ENCODE data around the gene DHX34. TPM values are rescaled to one million over a fixed set of nuclear protein-coding genes. Genes with fewer than 3 reads are reported as not detected.

The DHX34 gene
- total and polyA plus RNA-seq, 2 experiments from 2014 or later, result 7.7 to 11.0 TPM

GRCh38 chr19:47350630-47351029, 1.5 kb downstream of the DHX34 start:
- H3K4me2 ChIP-seq (ENCODE audit: unreplicated experiment), result no peak overlapping the region

DNA sequence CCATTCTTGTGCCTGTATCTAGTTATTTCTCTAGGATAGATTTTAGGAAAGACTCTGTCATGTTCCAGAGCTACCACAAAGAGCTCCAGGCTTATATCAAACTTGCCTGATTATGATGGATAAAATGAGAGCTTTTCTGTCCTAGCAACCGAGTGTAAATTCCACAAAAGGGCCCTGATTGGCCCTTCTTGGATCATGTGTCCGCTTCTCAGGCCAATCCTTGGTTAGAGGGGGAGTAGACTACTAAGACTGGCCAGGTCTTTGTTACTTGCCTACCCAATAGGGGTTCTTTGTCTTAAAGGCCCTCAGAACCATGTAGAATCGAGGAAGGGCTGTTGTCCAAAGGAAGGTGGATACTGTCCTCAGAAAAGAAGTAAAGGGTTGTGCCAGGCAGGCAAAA, 2.4 kb downstream of the DHX34 start:
- H3K79me2 ChIP-seq (ENCODE audit: insufficient read depth), result peaks cover 52% of the 10 kb centered on the region
- in situ Hi-C loops (cut with MboI), result no loop called here
- no peaks in the 10 kb centered on the region for H3K27me3 ChIP-seq (replicated peaks; ENCODE audit: insufficient read depth)
- H3K27ac ChIP-seq, result no peak overlapping the region
- H3K9ac ChIP-seq, result no peak overlapping the region
- DNase-seq, result peak; percentile 37
- 96 to 100% methylated on average over 3 of the region's 3 CpGs for WGBS, 2 experiments (ENCODE audit: low coverage in 1 of 2, low lambda C conversion rate in 2 of 2, missing lambda C conversion rate in 2 of 2)
- no peaks in the 10 kb centered on the region for H3K9me3 ChIP-seq (ENCODE audit: low read depth)
- peaks cover 26% of the 10 kb centered on the region; the same call in 1 of the 2 replicates for H3K36me3 ChIP-seq (ENCODE audit: low read depth)
- H3K4me2 ChIP-seq (ENCODE audit: unreplicated experiment), result no peak overlapping the region
- H3K4me1 ChIP-seq (ENCODE audit: insufficient read depth), result peaks cover 10% of the 10 kb centered on the region; the same call in 1 of the 2 replicates
- no peaks in the 10 kb centered on the region for H3K9me2 ChIP-seq (ENCODE audit: insufficient read depth)
- no peak overlapping the region for H3K4me3 ChIP-seq
- TF ChIP-seq EZH2 (IDR thresholded peaks at IDR 0.05; ENCODE audit: insufficient read depth, poor library complexity, severe bottlenecking) (no peak), EZH2phosphoT487 (IDR thresholded peaks at IDR 0.05; ENCODE audit: insufficient read depth, low read depth) (no peak)
- no peaks in the 10 kb centered on the region for H4K20me1 ChIP-seq (ENCODE audit: insufficient read depth)
- no peak overlapping the region for H2AFZ ChIP-seq
- no peaks in the 10 kb centered on the region for H3F3A ChIP-seq (ENCODE audit: insufficient read depth)

More at GRCh38 chr19:47350630-47351029, 1.5 kb downstream of the DHX34 start:
- Histone ChIP-seq H3K9me2 (ENCODE audit: insufficient read depth) (no peaks in the 10 kb centered on the region), H3K36me3 (ENCODE audit: low read depth) (peaks cover 18% of the 10 kb centered on the region; the same call in 1 of the 2 replicates), H3K9ac (no peak overlapping the region), H2AFZ (no peak overlapping the region), H3K4me3 (no peak overlapping the region), H4K20me1 (ENCODE audit: insufficient read depth) (no peaks in the 10 kb centered on the region), H3K27ac (no peak overlapping the region), H3K4me1 (ENCODE audit: insufficient read depth) (peaks cover 10% of the 10 kb centered on the region; the same call in 1 of the 2 replicates), H3K79me2 (ENCODE audit: insufficient read depth) (peaks cover 52% of the 10 kb centered on the region), H3F3A (ENCODE audit: insufficient read depth) (no peaks in the 10 kb centered on the region), H3K27me3 (replicated peaks; ENCODE audit: insufficient read depth) (no peaks in the 10 kb centered on the region), H3K9me3 (ENCODE audit: low read depth) (no peaks in the 10 kb centered on the region)
- TF ChIP-seq EZH2phosphoT487 (IDR thresholded peaks at IDR 0.05; ENCODE audit: insufficient read depth, low read depth), result no peak
- TF ChIP-seq EZH2 (IDR thresholded peaks at IDR 0.05; ENCODE audit: insufficient read depth, poor library complexity, severe bottlenecking), result no peak
- DNase-seq, result peak; percentile 29
- 67% methylated on average over 6 of the region's 6 CpGs for WGBS, 2 experiments (ENCODE audit: low coverage in 1 of 2, low lambda C conversion rate in 2 of 2, missing lambda C conversion rate in 2 of 2)
- in situ Hi-C loops (cut with MboI), result no loop called here

DNA sequence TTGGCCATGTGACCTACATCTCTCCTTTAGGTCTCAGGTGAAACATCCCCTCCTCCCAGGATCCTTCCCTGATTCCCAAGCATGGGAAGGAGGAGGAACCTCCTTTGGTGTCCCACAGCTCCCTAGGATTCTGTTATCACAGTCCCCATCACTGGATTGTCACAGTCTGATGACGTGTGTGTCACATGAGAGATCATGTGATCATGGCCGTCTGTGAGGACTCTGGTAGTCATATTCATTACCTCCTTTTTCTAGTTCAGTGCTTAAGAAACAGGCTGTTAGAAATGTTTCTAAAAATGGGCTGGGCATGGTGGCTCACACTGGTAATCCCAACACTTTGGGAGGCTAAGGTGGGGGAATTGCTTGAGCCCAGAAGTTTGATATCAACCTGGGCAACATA, 3.0 kb downstream of the DHX34 start:
- peaks cover 30% of the 10 kb centered on the region; the same call in 1 of the 2 replicates for H3K36me3 ChIP-seq (ENCODE audit: low read depth)
- in situ Hi-C loops (cut with MboI), result no loop called here
- DNase-seq, result no peak

GRCh38 chr19:47353307-47353712, 4.2 kb downstream of the DHX34 start:
- Histone ChIP-seq H3F3A (ENCODE audit: insufficient read depth) (no peaks in the 10 kb centered on the region), H3K79me2 (ENCODE audit: insufficient read depth) (peaks cover 52% of the 10 kb centered on the region), H3K4me3 (no peak overlapping the region), H3K9me3 (ENCODE audit: low read depth) (no peaks in the 10 kb centered on the region), H3K36me3 (ENCODE audit: low read depth) (peaks cover 34% of the 10 kb centered on the region; the same call in 1 of the 2 replicates), H3K9ac (no peak overlapping the region), H3K27ac (no peak overlapping the region), H3K9me2 (ENCODE audit: insufficient read depth) (no peaks in the 10 kb centered on the region), H3K4me2 (ENCODE audit: unreplicated experiment) (no peak overlapping the region), H3K27me3 (replicated peaks; ENCODE audit: insufficient read depth) (no peaks in the 10 kb centered on the region), H4K20me1 (ENCODE audit: insufficient read depth) (no peaks in the 10 kb centered on the region), H3K4me1 (ENCODE audit: insufficient read depth) (peaks cover 10% of the 10 kb centered on the region; the same call in 1 of the 2 replicates), H2AFZ (no peak overlapping the region)
- TF ChIP-seq EZH2 (IDR thresholded peaks at IDR 0.05; ENCODE audit: insufficient read depth, poor library complexity, severe bottlenecking) (no peak), EZH2phosphoT487 (IDR thresholded peaks at IDR 0.05; ENCODE audit: insufficient read depth, low read depth) (no peak)
- WGBS, 2 experiments (ENCODE audit: low coverage in 1 of 2, low lambda C conversion rate in 2 of 2, missing lambda C conversion rate in 2 of 2), result 97 to 98% methylated on average over 21 to 23 of the region's 24 CpGs
- in situ Hi-C loops (cut with MboI), result no loop called here
- no peak for DNase-seq

More for the DNA sequence above, 3.0 kb downstream of the DHX34 start:
- Histone ChIP-seq H3K9ac (no peak overlapping the region), H3F3A (ENCODE audit: insufficient read depth) (no peaks in the 10 kb centered on the region), H4K20me1 (ENCODE audit: insufficient read depth) (no peaks in the 10 kb centered on the region), H3K4me1 (ENCODE audit: insufficient read depth) (peaks cover 10% of the 10 kb centered on the region; the same call in 1 of the 2 replicates), H3K4me3 (no peak overlapping the region), H3K79me2 (ENCODE audit: insufficient read depth) (peaks cover 52% of the 10 kb centered on the region), H3K27ac (no peak overlapping the region), H3K4me2 (ENCODE audit: unreplicated experiment) (no peak overlapping the region), H2AFZ (no peak overlapping the region), H3K27me3 (replicated peaks; ENCODE audit: insufficient read depth) (no peaks in the 10 kb centered on the region), H3K9me3 (ENCODE audit: low read depth) (no peaks in the 10 kb centered on the region), H3K9me2 (ENCODE audit: insufficient read depth) (no peaks in the 10 kb centered on the region)
- WGBS, 2 experiments (ENCODE audit: low coverage in 1 of 2, low lambda C conversion rate in 2 of 2, missing lambda C conversion rate in 2 of 2), result 34 to 40% methylated on average over 2 of the region's 2 CpGs
- TF ChIP-seq EZH2 (IDR thresholded peaks at IDR 0.05; ENCODE audit: insufficient read depth, poor library complexity, severe bottlenecking) (no peak), EZH2phosphoT487 (IDR thresholded peaks at IDR 0.05; ENCODE audit: insufficient read depth, low read depth) (no peak)
